AG09309 (cell line): ENCODE results near the gene LRR1.

Experiments used
- DNase-seq: peaks from one replicate; pipeline ENCODE4 v3.0.0-alpha.2; 2010; ENCODE audit warnings: low read depth
- H3K4me3 ChIP-seq: 2 replicates; pipeline ENCODE4 v1.5.1; 2011; ENCODE audit warnings: mild to moderate bottlenecking, low read depth, low read length, moderate library complexity; ENCODE audit not compliant: control insufficient read depth
- CTCF ChIP-seq: IDR thresholded peaks from 2 replicates; pipeline ENCODE4 v1.5.1; 2011; ENCODE audit warnings: mild to moderate bottlenecking, low read depth, low read length, inconsistent platforms; ENCODE audit not compliant: insufficient read depth, control insufficient read depth; ENCODE audit errors: missing control alignments

Gene LRR1

GRCh38 chr14:49623941-49624839, 25.4 kb downstream of the LRR1 start:
- TF ChIP-seq CTCF, result no peak
- H3K4me3 ChIP-seq, result no peak overlapping the region
- DNase-seq, result no peak

- peak; percentile 84 for TF ChIP-seq CTCF
- peak overlapping the region; percentile 95 for H3K4me3 ChIP-seq
- DNase-seq, result peak; percentile 68
These were observed 35.2 kb downstream of the LRR1 start for GRCh38 chr14:49633640-49634546.

- H3K4me3 ChIP-seq, result peak within 1 kb of the TSS; percentile 95
- no peak for TF ChIP-seq CTCF
- no peak for DNase-seq
These were observed 36.0 kb downstream of the LRR1 start, which contains the start of gene DNAAF2 for GRCh38 chr14:49634547-49635334. Gene DNAAF2, minus strand, starts transcription at chr14:49635244. Its CDS starts 95 bp downstream, at chr14:49635149.

GRCh38 chr14:49636866-49637265, 38.1 kb downstream of the LRR1 start:
- no peak for DNase-seq
- no peak for TF ChIP-seq CTCF

GRCh38 chr14:49637534-49638078, 38.9 kb downstream of the LRR1 start:
- no peak overlapping the region for H3K4me3 ChIP-seq
- TF ChIP-seq CTCF, result no peak
- DNase-seq, result no peak

More at GRCh38 chr14:49636866-49637265, 38.1 kb downstream of the LRR1 start:
- no peak overlapping the region for H3K4me3 ChIP-seq
